B cell (primary cell): ENCODE measurements around the gene CIZ1. TPM values are rescaled to one million over a fixed set of nuclear protein-coding genes. Genes with fewer than 3 reads are reported as not detected.

ENCODE experiments used
- ATAC-seq: fragments of 200-7000 bp; cut with Tn5 transposase; one replicate; pipeline ENCODE4 v1.10.0; 2021; ENCODE audit warnings: low read depth, mild to moderate bottlenecking, moderate number of reproducible peaks, moderate library complexity
- CTCF ChIA-PET: fragments of 350-600 bp; sonication (Branson Sonifier 250); formaldehyde crosslinking; loops from one replicate; lab custom pipeline; 2021; ENCODE audit warnings: antibody characterized with exemption, inconsistent platforms; lab: Charles Lee
- POLR2A ChIA-PET: fragments of 350-600 bp; sonication (Branson Sonifier 250); formaldehyde crosslinking; loops from one replicate; lab custom pipeline; 2021; ENCODE audit warnings: antibody characterized with exemption; lab: Charles Lee
- DNase-seq: peaks from one replicate; pipeline ENCODE4 v3.0.0; 2013
- H2AFZ ChIP-seq: 2 replicates; pipeline ENCODE4 v1.6.1; 2012; ENCODE audit warnings: mild to moderate bottlenecking, low read depth, low read length; ENCODE audit not compliant: insufficient read depth, poor library complexity, severe bottlenecking
- H3K27ac ChIP-seq, 2 donors: 1 replicate in 1 of 2; 2 replicates in 1 of 2; pipeline ENCODE4 v1.5.1; 2012 to 2013; ENCODE audit warnings: low read length in 2 of 2, mild to moderate bottlenecking in 2 of 2, moderate library complexity in 1 of 2
- H3K27me3 ChIP-seq, 4 experiments: fragments of 200-600 bp in 1 of 4; sonication (generic) in 1 of 4; replicated peaks in 1 of 4; 1 replicate in 2 of 4; 2 replicates in 2 of 4; pipeline versions ENCODE4 v1.6.1 to v1.7.0; 2013 to 2016; ENCODE audit warnings: low read length in 3 of 4, mild to moderate bottlenecking in 2 of 4, mixed read lengths in 1 of 4, moderate library complexity in 1 of 4; ENCODE audit not compliant: insufficient read depth in 4 of 4, control insufficient read depth in 3 of 4; ENCODE audit errors: control extremely low read depth in 1 of 4
- H3K36me3 ChIP-seq, 2 experiments: replicated peaks in 1 of 2; 1 replicate in 1 of 2; 2 replicates in 1 of 2; pipeline versions ENCODE4 v1.6.1 to v1.7.1; 2013; ENCODE audit warnings: low read length in 1 of 2; ENCODE audit not compliant: insufficient read depth in 2 of 2, control insufficient read depth in 1 of 2; ENCODE audit errors: control extremely low read depth in 1 of 2, extremely low read depth in 1 of 2
- H3K4me1 ChIP-seq, 2 donors: fragments of 200-600 bp in 1 of 2; sonication (generic) in 1 of 2; 1 replicate in 1 of 2; 2 replicates in 1 of 2; pipeline versions ENCODE4 v1.5.1 to v1.6.1; 2013 to 2017; ENCODE audit warnings: low read length in 2 of 2; ENCODE audit not compliant: control insufficient read depth in 2 of 2, insufficient read depth in 2 of 2
- H3K4me2 ChIP-seq: replicated peaks from 2 replicates; pipeline ENCODE3; 2012; ENCODE audit warnings: mild to moderate bottlenecking, low read depth, low read length; ENCODE audit not compliant: poor library complexity, severe bottlenecking
- H3K4me3 ChIP-seq, 5 experiments: fragments of 200-600 bp in 1 of 5; sonication (generic) in 1 of 5; 1 replicate in 3 of 5; 2 replicates in 2 of 5; pipeline versions ENCODE4 v1.5.1 to v1.7.0; 2011 to 2016; ENCODE audit warnings: low read length in 4 of 5, mild to moderate bottlenecking in 4 of 5, low read depth in 2 of 5, control low read depth in 1 of 5, moderate library complexity in 1 of 5; ENCODE audit not compliant: insufficient read depth in 1 of 5; ENCODE audit errors: control extremely low read depth in 1 of 5, extremely low read depth in 1 of 5
- H3K79me2 ChIP-seq: fragments of 200-600 bp; sonication (generic); one replicate; pipeline ENCODE4 v1.6.0; 2016; ENCODE audit warnings: low read length; ENCODE audit not compliant: control insufficient read depth, insufficient read depth
- H3K9ac ChIP-seq: fragments of 200-600 bp; sonication (generic); 2 replicates; pipeline ENCODE4 v1.6.1; 2017; ENCODE audit warnings: mild to moderate bottlenecking, low read length, moderate library complexity
- H3K9me3 ChIP-seq, 3 donors: one replicate each; pipeline versions ENCODE4 v1.6.1 to v1.7.1; 2013; ENCODE audit warnings: low read length in 2 of 3; ENCODE audit not compliant: control insufficient read depth in 2 of 3, insufficient read depth in 1 of 3; ENCODE audit errors: control extremely low read depth in 1 of 3
- H4K20me1 ChIP-seq: 2 replicates; pipeline ENCODE4 v1.6.0; 2012; ENCODE audit warnings: mild to moderate bottlenecking, low read length; ENCODE audit not compliant: insufficient read depth, control insufficient read depth, poor library complexity, severe bottlenecking
- H3K27ac Mint-ChIP-seq: one replicate; pipeline ENCODE4 v1.8.0; 2021; ENCODE audit warnings: mixed read lengths
- H3K27me3 Mint-ChIP-seq: one replicate; pipeline ENCODE4 v1.8.0; 2021; ENCODE audit warnings: mixed read lengths
- H3K4me1 Mint-ChIP-seq: one replicate; pipeline ENCODE4 v1.8.0; 2021; ENCODE audit warnings: mixed read lengths
- H3K4me3 Mint-ChIP-seq: one replicate; pipeline ENCODE4 v1.8.0; 2021; ENCODE audit warnings: mixed read lengths
- H3K9me3 Mint-ChIP-seq: one replicate; pipeline ENCODE4 v1.8.0; 2022; ENCODE audit warnings: mixed read lengths; ENCODE audit not compliant: insufficient read depth
- EZH2 ChIP-seq: IDR thresholded peaks from 2 replicates; pipeline ENCODE4 v1.6.1; 2012; ENCODE audit warnings: borderline replicate concordance, low read depth, mild to moderate bottlenecking, moderate library complexity, low read length; ENCODE audit not compliant: insufficient read depth, poor library complexity, severe bottlenecking
- WGBS: methylation state at CpG from one replicate; pipeline ENCODE4 v1.1.5; 2013; ENCODE audit warnings: missing lambda C conversion rate; ENCODE audit not compliant: insufficient coverage; 5-methylcytosine and 5-hydroxymethylcytosine counted together
- intact Hi-C: fragments of 100-400 bp; cut with micrococcal nuclease; formaldehyde crosslinking; loops from one replicate; pipeline ENCODE4 v1.10.0; 2022
- polyA plus RNA-seq: library from polyadenylated mRNA; depleted of rRNA; stranded (reverse); fragments of >200 nt; gene quantifications from 2 replicates; pipeline ENCODE4 v1.2.3, GENCODE V29; 2012
- total RNA-seq, 2 donors: library from RNA; stranded (reverse); fragments of 120-200 nt in 1 of 2; gene quantifications; 1 replicate in 1 of 2; 2 replicates in 1 of 2; pipeline versions ENCODE4 v1.2.3 to v1.2.4, GENCODE V29; 2013 to 2022
- TF ChIP-seq, protein P1 (sequence below): fragments of 200-600 bp; IDR thresholded peaks from one replicate; pipeline ENCODE4 v1.8.0; 2022; ENCODE audit warnings: antibody characterized with exemption, mild to moderate bottlenecking

The CIZ1 gene
- total and polyA plus RNA-seq, 2 donors (not counting 1 experiment from before 2014, with no cell fraction given): 79.9 to 160 TPM

DNA sequence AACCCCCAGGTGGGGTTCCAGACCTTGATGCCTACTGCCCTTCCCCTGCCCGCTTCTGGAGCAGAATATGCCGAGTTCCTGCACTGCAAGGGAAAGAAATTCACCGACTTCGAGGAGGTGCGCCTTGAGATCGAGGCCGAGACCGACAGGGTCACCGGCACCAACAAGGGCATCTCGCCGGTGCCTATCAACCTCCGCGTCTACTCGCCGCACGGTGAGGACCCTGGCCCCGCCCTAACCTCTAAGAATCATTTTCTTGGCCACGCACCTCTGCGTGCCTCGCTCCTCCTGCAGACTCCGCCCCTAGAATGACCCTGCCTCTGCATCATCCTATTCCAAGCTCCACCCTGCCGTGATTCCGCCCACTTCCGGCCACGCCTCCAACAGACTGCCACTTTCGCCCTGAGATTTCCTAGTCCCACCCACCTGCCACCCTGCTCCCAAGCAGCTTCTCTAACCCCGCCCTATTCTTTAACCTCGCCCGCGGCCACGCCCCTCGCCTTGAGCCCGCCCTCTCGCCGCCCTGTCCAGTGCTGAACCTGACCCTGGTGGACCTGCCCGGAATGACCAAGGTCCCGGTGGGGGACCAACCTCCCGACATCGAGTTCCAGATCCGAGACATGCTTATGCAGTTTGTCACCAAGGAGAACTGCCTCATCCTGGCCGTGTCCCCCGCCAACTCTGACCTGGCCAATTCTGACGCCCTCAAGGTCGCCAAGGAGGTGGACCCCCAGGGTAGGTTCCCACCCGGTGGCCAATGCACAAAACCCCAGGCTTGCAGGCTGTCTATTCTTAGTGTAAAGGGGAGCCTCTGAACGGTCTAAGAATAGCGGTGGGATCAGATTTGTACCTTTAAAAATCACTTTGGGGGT is 27.4 kb upstream of the CIZ1 start:
- no peaks in the 10 kb centered on the region for H3K79me2 ChIP-seq
- ChIA-PET POLR2A (interaction anchor here (0.6 kb wide), 1 partner anchor 15 kb away, joined by 3 read pairs; no protein-coding TSS in a partner anchor), CTCF (interaction anchor here (0.5 to 1.0 kb wide), 3 partner anchors 15 to 199 kb away, joined by 3 to 4 read pairs (median 3); no protein-coding TSS in a partner anchor)
- TF ChIP-seq EZH2: no peak
- TF ChIP-seq, protein P1, sequence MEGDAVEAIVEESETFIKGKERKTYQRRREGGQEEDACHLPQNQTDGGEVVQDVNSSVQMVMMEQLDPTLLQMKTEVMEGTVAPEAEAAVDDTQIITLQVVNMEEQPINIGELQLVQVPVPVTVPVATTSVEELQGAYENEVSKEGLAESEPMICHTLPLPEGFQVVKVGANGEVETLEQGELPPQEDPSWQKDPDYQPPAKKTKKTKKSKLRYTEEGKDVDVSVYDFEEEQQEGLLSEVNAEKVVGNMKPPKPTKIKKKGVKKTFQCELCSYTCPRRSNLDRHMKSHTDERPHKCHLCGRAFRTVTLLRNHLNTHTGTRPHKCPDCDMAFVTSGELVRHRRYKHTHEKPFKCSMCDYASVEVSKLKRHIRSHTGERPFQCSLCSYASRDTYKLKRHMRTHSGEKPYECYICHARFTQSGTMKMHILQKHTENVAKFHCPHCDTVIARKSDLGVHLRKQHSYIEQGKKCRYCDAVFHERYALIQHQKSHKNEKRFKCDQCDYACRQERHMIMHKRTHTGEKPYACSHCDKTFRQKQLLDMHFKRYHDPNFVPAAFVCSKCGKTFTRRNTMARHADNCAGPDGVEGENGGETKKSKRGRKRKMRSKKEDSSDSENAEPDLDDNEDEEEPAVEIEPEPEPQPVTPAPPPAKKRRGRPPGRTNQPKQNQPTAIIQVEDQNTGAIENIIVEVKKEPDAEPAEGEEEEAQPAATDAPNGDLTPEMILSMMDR: no peak
- intact Hi-C loops: loop anchor here (1.0 kb wide), 2 partner anchors 15 to 32 kb away; partner anchors contain the start of gene DNM1
- H4K20me1 ChIP-seq: no peaks in the 10 kb centered on the region
- Mint-ChIP-seq H3K4me1 (peaks cover 11% of the 10 kb centered on the region), H3K9me3 (no peaks in the 10 kb centered on the region), H3K27me3 (peaks cover 4% of the 10 kb centered on the region), H3K27ac (peak overlapping the region; percentile 12), H3K4me3 (peak overlapping the region; percentile 85)
- H3K9ac ChIP-seq: peak overlapping the region; percentile 65
- no peak overlapping the region for H3K27ac ChIP-seq
- H3K4me2 ChIP-seq: peak overlapping the region; percentile 90
- H3K27me3 ChIP-seq: peaks cover 0 to 5% (median 0%) of the 10 kb centered on the region in 4 experiments
- no peaks in the 10 kb centered on the region for H3K36me3 ChIP-seq
- DNase-seq (peak; percentile 94), ATAC-seq (peak; percentile 95)
- peak overlapping the region; percentile 9 to 67 (median 54) for H3K4me3 ChIP-seq
- 23% methylated on average over 47 of the region's 47 CpGs for WGBS
- H3K9me3 ChIP-seq: peaks cover 0 to 8% (median 0%) of the 10 kb centered on the region in 3 donors
- peak overlapping the region; percentile 72 for H2AFZ ChIP-seq
- peaks cover 9 to 16% of the 10 kb centered on the region in 2 donors for H3K4me1 ChIP-seq
